AG09319 (cell line): Measurements from ENCODE around the gene ZNF682.
"Not testable (repeated sequence)": the region's sequence is repeated elsewhere in the genome, so short reads cannot be mapped to it uniquely, and the experiment has no call there.

Source experiments
- DNase-seq: peaks from one replicate; pipeline ENCODE4 v3.0.0-alpha.2; 2010; ENCODE audit warnings: low read depth; ENCODE audit errors: extremely low read depth
- TF ChIP-seq, protein P1 (sequence below): IDR thresholded peaks from 2 replicates; pipeline ENCODE4 v1.5.1; 2011; ENCODE audit warnings: low read depth, mild to moderate bottlenecking, inconsistent platforms, low read length, moderate library complexity

The ZNF682 gene

GRCh38 chr19:19964416-19964815, 74.9 kb downstream of the ZNF682 start:
- DNase-seq = no peak
- TF ChIP-seq, protein P1, sequence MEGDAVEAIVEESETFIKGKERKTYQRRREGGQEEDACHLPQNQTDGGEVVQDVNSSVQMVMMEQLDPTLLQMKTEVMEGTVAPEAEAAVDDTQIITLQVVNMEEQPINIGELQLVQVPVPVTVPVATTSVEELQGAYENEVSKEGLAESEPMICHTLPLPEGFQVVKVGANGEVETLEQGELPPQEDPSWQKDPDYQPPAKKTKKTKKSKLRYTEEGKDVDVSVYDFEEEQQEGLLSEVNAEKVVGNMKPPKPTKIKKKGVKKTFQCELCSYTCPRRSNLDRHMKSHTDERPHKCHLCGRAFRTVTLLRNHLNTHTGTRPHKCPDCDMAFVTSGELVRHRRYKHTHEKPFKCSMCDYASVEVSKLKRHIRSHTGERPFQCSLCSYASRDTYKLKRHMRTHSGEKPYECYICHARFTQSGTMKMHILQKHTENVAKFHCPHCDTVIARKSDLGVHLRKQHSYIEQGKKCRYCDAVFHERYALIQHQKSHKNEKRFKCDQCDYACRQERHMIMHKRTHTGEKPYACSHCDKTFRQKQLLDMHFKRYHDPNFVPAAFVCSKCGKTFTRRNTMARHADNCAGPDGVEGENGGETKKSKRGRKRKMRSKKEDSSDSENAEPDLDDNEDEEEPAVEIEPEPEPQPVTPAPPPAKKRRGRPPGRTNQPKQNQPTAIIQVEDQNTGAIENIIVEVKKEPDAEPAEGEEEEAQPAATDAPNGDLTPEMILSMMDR = no peak

- TF ChIP-seq, protein P1 = peak; percentile 47
- DNase-seq = peak; percentile 18
Measured at GRCh38 chr19:19959151-19959799, 80.0 kb downstream of the ZNF682 start.

- DNase-seq = not testable (repeated sequence)
Measured at GRCh38 chr19:19957766-19958165, 81.5 kb downstream of the ZNF682 start.

- TF ChIP-seq, protein P1 = no peak
- DNase-seq = no peak
Measured at GRCh38 chr19:19956434-19957075, 82.8 kb downstream of the ZNF682 start.

GRCh38 chr19:19955208-19955607, 84.1 kb downstream of the ZNF682 start:
- DNase-seq = no peak
- TF ChIP-seq, protein P1 = no peak
